IMR-90 (cell line): ENCODE results near the gene WDR62. TPM values are rescaled to one million over a fixed set of nuclear protein-coding genes. Genes with fewer than 3 reads are reported as not detected.

Experiments
- ATAC-seq: fragments of 200-7000 bp; cut with Tn5 transposase; 2 replicates; pipeline ENCODE4 v1.9.1; 2020; ENCODE audit warnings: low read depth, mild to moderate bottlenecking, moderate library complexity
- BruUV-seq: library from RNA; stranded (reverse); fragments of 400-500 nt; replicated peaks from 2 replicates; lab custom pipeline; 2021; lab: Mats Ljungman, UMichigan
- CTCF ChIA-PET: fragments of 300-600 bp; formaldehyde crosslinking; extraction: SDS; loops from one replicate; lab custom pipeline; 2021; ENCODE audit warnings: antibody characterized with exemption; lab: Yijun Ruan, JAX
- POLR2A ChIA-PET: fragments of 300-600 bp; sonication (Branson Sonifier 250); formaldehyde crosslinking; loops from one replicate; lab custom pipeline; 2022; ENCODE audit warnings: antibody characterized with exemption; ENCODE audit not compliant: unreplicated experiment; lab: Charles Lee
- DNase-seq: peaks from one replicate; pipeline ENCODE4 v3.0.0; 2013
- H2AFZ ChIP-seq: replicated peaks from 2 replicates; pipeline ENCODE3; 2013; ENCODE audit warnings: low read length, mild to moderate bottlenecking; ENCODE audit not compliant: poor library complexity
- H2AK5ac ChIP-seq: 2 replicates; pipeline ENCODE4 v1.6.1; 2013; ENCODE audit warnings: low read depth, low read length, inconsistent platforms
- H2AK9ac ChIP-seq: replicated peaks from 2 replicates; pipeline ENCODE3; 2013; ENCODE audit warnings: mild to moderate bottlenecking, low read depth, low read length, moderate library complexity; ENCODE audit not compliant: poor library complexity
- H2BK120ac ChIP-seq: 2 replicates; pipeline ENCODE4 v1.6.1; 2013; ENCODE audit warnings: low read depth, low read length, inconsistent platforms
- H2BK15ac ChIP-seq: 3 replicates; pipeline ENCODE4 v1.6.1; 2013; ENCODE audit warnings: low read depth, low read length, inconsistent platforms
- H2BK20ac ChIP-seq: 2 replicates; pipeline ENCODE4 v1.6.1; 2013; ENCODE audit warnings: low read depth, mild to moderate bottlenecking, inconsistent platforms, low read length, moderate library complexity
- H2BK5ac ChIP-seq: 2 replicates; pipeline ENCODE4 v1.6.1; 2013; ENCODE audit warnings: mild to moderate bottlenecking, low read depth, low read length, inconsistent platforms; ENCODE audit not compliant: poor library complexity, severe bottlenecking
- H3K14ac ChIP-seq: replicated peaks from 2 replicates; pipeline ENCODE4 v1.6.1; 2013; ENCODE audit warnings: low read depth, low read length, inconsistent platforms
- H3K18ac ChIP-seq: 2 replicates; pipeline ENCODE4 v1.6.1; 2013; ENCODE audit warnings: low read depth, low read length, control low read depth
- H3K23ac ChIP-seq: 2 replicates; pipeline ENCODE4 v1.6.1; 2013; ENCODE audit warnings: low read depth, low read length, inconsistent platforms
- H3K27ac ChIP-seq: 2 replicates; pipeline ENCODE4 v1.5.1; 2013; ENCODE audit warnings: mild to moderate bottlenecking, control low read depth, low read length; ENCODE audit not compliant: insufficient read depth
- H3K27me3 ChIP-seq: 2 replicates; pipeline ENCODE4 v1.6.1; 2013; ENCODE audit warnings: low read length; ENCODE audit not compliant: control insufficient read depth, insufficient read depth
- H3K36me3 ChIP-seq: 2 replicates; pipeline ENCODE4 v1.6.1; 2013; ENCODE audit warnings: low read length, mixed read lengths; ENCODE audit not compliant: control insufficient read depth, insufficient read depth
- H3K4ac ChIP-seq: 2 replicates; pipeline ENCODE4 v1.6.1; 2013; ENCODE audit warnings: low read depth, low read length, inconsistent platforms
- H3K4me1 ChIP-seq: 2 replicates; pipeline ENCODE4 v1.6.1; 2013; ENCODE audit warnings: low read length, mixed read lengths; ENCODE audit not compliant: control insufficient read depth, insufficient read depth
- H3K4me2 ChIP-seq: 2 replicates; pipeline ENCODE4 v1.6.1; 2013; ENCODE audit warnings: low read depth, mild to moderate bottlenecking, control low read depth, low read length, moderate library complexity
- H3K4me3 ChIP-seq: 2 replicates; pipeline ENCODE4 v1.5.1; 2013; ENCODE audit warnings: low read depth, mild to moderate bottlenecking, control low read depth, low read length, moderate library complexity; ENCODE audit not compliant: insufficient read depth
- H3K56ac ChIP-seq: 2 replicates; pipeline ENCODE4 v1.6.1; 2013; ENCODE audit warnings: low read length, inconsistent platforms; ENCODE audit not compliant: insufficient read depth; ENCODE audit errors: extremely low read depth
- H3K79me1 ChIP-seq, 2 experiments: 2 replicates each; pipeline ENCODE4 v1.6.1; 2013; ENCODE audit warnings: low read length in 2 of 2, inconsistent platforms in 1 of 2, low read depth in 1 of 2
- H3K9ac ChIP-seq: 2 replicates; pipeline ENCODE4 v1.6.1; 2013; ENCODE audit warnings: low read depth, low read length, control low read depth
- H3K9me1 ChIP-seq: 2 replicates; pipeline ENCODE4 v1.6.1; 2013; ENCODE audit warnings: low read length, inconsistent platforms; ENCODE audit not compliant: insufficient read depth
- H3K9me3 ChIP-seq: 2 replicates; pipeline ENCODE4 v1.6.1; 2013; ENCODE audit warnings: low read length; ENCODE audit not compliant: control insufficient read depth, insufficient read depth
- H4K20me1 ChIP-seq: 2 replicates; pipeline ENCODE4 v1.6.1; 2013; ENCODE audit warnings: low read length, inconsistent platforms; ENCODE audit not compliant: insufficient read depth
- H4K5ac ChIP-seq: 2 replicates; pipeline ENCODE4 v1.6.1; 2013; ENCODE audit warnings: mild to moderate bottlenecking, low read depth, low read length, control low read depth
- H4K8ac ChIP-seq, 2 experiments: 2 replicates each; pipeline ENCODE4 v1.6.1; 2013; ENCODE audit warnings: low read depth in 2 of 2, low read length in 2 of 2, control low read depth in 1 of 2, inconsistent platforms in 1 of 2
- H4K91ac ChIP-seq: 2 replicates; pipeline ENCODE4 v1.6.1; 2013; ENCODE audit warnings: low read depth, low read length, inconsistent platforms; ENCODE audit not compliant: insufficient read depth
- BHLHE40 ChIP-seq: fragments of 150-350 bp; IDR thresholded peaks from 2 replicates; pipeline ENCODE4 v1.6.1; 2016; ENCODE audit warnings: mild to moderate bottlenecking, low read depth, low read length
- CEBPB ChIP-seq: IDR thresholded peaks from 2 replicates; pipeline ENCODE4 v1.6.1; 2012; ENCODE audit warnings: low read depth, low read length, improper control_type of control experiment
- CHD1 ChIP-seq: IDR thresholded peaks from 2 replicates; pipeline ENCODE4 v1.6.1; 2012; ENCODE audit warnings: low read depth, low read length, improper control_type of control experiment
- CTCF ChIP-seq: conservative IDR thresholded peaks from 2 replicates; pipeline ENCODE4 v1.5.1; 2012; ENCODE audit warnings: mild to moderate bottlenecking, low read depth, low read length, improper control_type of control experiment
- ELK1 ChIP-seq: fragments of 150-350 bp; IDR thresholded peaks from 2 replicates; pipeline ENCODE4 v1.6.1; 2016; ENCODE audit warnings: low read depth, mild to moderate bottlenecking, low read length, moderate library complexity, borderline replicate concordance
- FOS ChIP-seq: fragments of 150-350 bp; IDR thresholded peaks from 2 replicates; pipeline ENCODE4 v1.6.1; 2016; ENCODE audit warnings: low read depth, low read length
- MAFK ChIP-seq: IDR thresholded peaks from 2 replicates; pipeline ENCODE4 v1.6.1; 2012; ENCODE audit warnings: low read depth, low read length, improper control_type of control experiment
- MXI1 ChIP-seq: IDR thresholded peaks from 2 replicates; pipeline ENCODE4 v1.6.1; 2012; ENCODE audit warnings: low read depth, mild to moderate bottlenecking, low read length, moderate library complexity, borderline replicate concordance
- NFE2L2 ChIP-seq: fragments of 150-350 bp; IDR thresholded peaks from 2 replicates; pipeline ENCODE4 v1.6.1; 2016; ENCODE audit warnings: low read depth, mild to moderate bottlenecking, low read length
- POLR2A ChIP-seq: IDR thresholded peaks from 2 replicates; pipeline ENCODE4 v1.6.1; 2012; ENCODE audit warnings: mild to moderate bottlenecking, low read depth, low read length
- RAD21 ChIP-seq: IDR thresholded peaks from 2 replicates; pipeline ENCODE4 v1.6.1; 2012; ENCODE audit warnings: low read length, improper control_type of control experiment
- RCOR1 ChIP-seq: IDR thresholded peaks from 2 replicates; pipeline ENCODE4 v1.6.1; 2012; ENCODE audit warnings: mild to moderate bottlenecking, low read length, improper control_type of control experiment; ENCODE audit not compliant: insufficient replicate concordance
- RFX5 ChIP-seq: IDR thresholded peaks from 2 replicates; pipeline ENCODE4 v1.8.0; 2012; ENCODE audit warnings: low read depth, mild to moderate bottlenecking, low read length, moderate library complexity
- SMC3 ChIP-seq: fragments of 150-350 bp; IDR thresholded peaks from 2 replicates; pipeline ENCODE4 v1.6.1; 2016; ENCODE audit warnings: low read depth, mild to moderate bottlenecking, antibody characterized with exemption, low read length, moderate library complexity
- USF2 ChIP-seq: fragments of 150-350 bp; IDR thresholded peaks from 2 replicates; pipeline ENCODE4 v1.6.1; 2017; ENCODE audit warnings: mild to moderate bottlenecking, antibody characterized with exemption, low read length, low read depth
- WGBS, 2 experiments: methylation state at CpG; one replicate each; pipeline versions ENCODE4 v1.1.5 to v1.1.7; 2013; ENCODE audit warnings: missing lambda C conversion rate in 2 of 2; ENCODE audit not compliant: insufficient read length in 1 of 2; ENCODE audit errors: extremely low coverage in 2 of 2; 5-methylcytosine and 5-hydroxymethylcytosine counted together
- dilution Hi-C: fragments of 300-500 bp; cut with HindIII; formaldehyde crosslinking; loops from one replicate; pipeline ENCODE4 v1.14.3; 2018; ENCODE audit warnings: low sequenced_read_pairs; ENCODE audit not compliant: unreplicated experiment
- in situ Hi-C: fragments of 300-500 bp; cut with MboI; formaldehyde crosslinking; loops from 3 replicates; pipeline ENCODE4 v1.14.3; 2019; ENCODE audit warnings: low sequenced_read_pairs, inconsistent platforms, mixed read lengths
- intact Hi-C: fragments of 100-400 bp; cut with micrococcal nuclease; formaldehyde crosslinking; loops from 2 replicates; pipeline ENCODE4 v1.10.0; 2022
- polyA plus RNA-seq, 3 experiments: library from polyadenylated mRNA; depleted of rRNA; stranded (reverse); fragments of >200 nt; gene quantifications; 2 replicates each; pipeline ENCODE4 v1.2.3, GENCODE V29; 2012; ENCODE audit warnings: low replicate concordance in 1 of 3
- total RNA-seq: library from RNA; depleted of rRNA; stranded (reverse); fragments of >200 nt; gene quantifications from 2 replicates; pipeline ENCODE4 v1.2.3, GENCODE V29; 2012

Gene WDR62
- total and polyA plus RNA-seq, 2 of the 4 experiments (the other 2 are of a cell fraction): 4.5 to 7.0 TPM

GRCh38 chr19:36120092-36120983 lies 65.6 kb downstream of the WDR62 start:
- no peak overlapping the region for H3K9ac ChIP-seq
- no peak overlapping the region for H2BK15ac ChIP-seq
- H3K14ac ChIP-seq: no peak overlapping the region
- peaks cover 39% of the 10 kb centered on the region for H3K36me3 ChIP-seq
- no peaks in the 10 kb centered on the region for H3K9me3 ChIP-seq
- no peak overlapping the region for H3K56ac ChIP-seq
- CTCF ChIA-PET: no interaction called here
- H3K4ac ChIP-seq: no peak overlapping the region
- 0 out of 2 replicates have a peak, but pooled peaks cover 6% of the 10 kb centered on the region for H3K9me1 ChIP-seq
- H3K4me2 ChIP-seq: no peak overlapping the region
- H2AK5ac ChIP-seq: no peak overlapping the region
- no peak overlapping the region for H4K91ac ChIP-seq
- H3K18ac ChIP-seq: no peak overlapping the region
- H4K20me1 ChIP-seq: peaks cover 14% of the 10 kb centered on the region
- intact Hi-C loops: no loop called here
- no peak overlapping the region for H3K23ac ChIP-seq
- DNase-seq (no peak), ATAC-seq (no peak)
- H2BK5ac ChIP-seq: no peak overlapping the region
- peaks cover 12 to 46% of the 10 kb centered on the region in 2 experiments for H3K79me1 ChIP-seq
- no peak overlapping the region for H2AFZ ChIP-seq
- H3K4me1 ChIP-seq: peaks cover 4% of the 10 kb centered on the region
- WGBS, 2 experiments: 97% methylated on average over 5 of the region's 26 CpGs; no CpG with 5 or more reads in 1 of the 2 experiments
- no peaks in the 10 kb centered on the region for H3K27me3 ChIP-seq
- in situ Hi-C loops: no loop called here
- H2BK120ac ChIP-seq: no peak overlapping the region
- no peak overlapping the region for H2BK20ac ChIP-seq
- H4K5ac ChIP-seq: no peak overlapping the region
- BruUV-seq: no TSS peak
- H3K4me3 ChIP-seq: no peak overlapping the region
- no peak overlapping the region for H4K8ac ChIP-seq
- dilution Hi-C loops: no loop called here
- H2AK9ac ChIP-seq: no peak overlapping the region
- POLR2A ChIA-PET: no interaction called here
- no peak overlapping the region for H3K27ac ChIP-seq
- TF ChIP-seq NFE2L2: no peak
- no peak for TF ChIP-seq MAFK
- no peak for TF ChIP-seq RAD21
- no peak for TF ChIP-seq MXI1
- no peak for TF ChIP-seq RCOR1
- no peak for TF ChIP-seq POLR2A
- no peak for TF ChIP-seq CHD1
- no peak for TF ChIP-seq SMC3
- no peak for TF ChIP-seq ELK1
- TF ChIP-seq CTCF: no peak
- TF ChIP-seq CEBPB: no peak
- no peak for TF ChIP-seq USF2
- TF ChIP-seq BHLHE40: no peak
- no peak for TF ChIP-seq FOS
- TF ChIP-seq RFX5: no peak
